Mucosa of rectum (tissue), 2 donors: ENCODE measurements around the gene MICAL2.

Experiments used
- H3K27ac ChIP-seq, 2 donors: one replicate each; pipeline ENCODE4 v1.7.0; 2013; ENCODE audit warnings: inconsistent platforms in 2 of 2, low read depth in 2 of 2, low read length in 2 of 2
- H3K27me3 ChIP-seq, 2 donors: one replicate each; pipeline ENCODE4 v1.7.0; 2013; ENCODE audit warnings: low read length in 2 of 2; ENCODE audit not compliant: control insufficient read depth in 2 of 2, insufficient read depth in 2 of 2
- H3K36me3 ChIP-seq, 2 donors: one replicate each; pipeline ENCODE4 v1.7.0; 2013; ENCODE audit warnings: low read length in 2 of 2; ENCODE audit not compliant: control insufficient read depth in 2 of 2, insufficient read depth in 2 of 2
- H3K4me1 ChIP-seq, 2 donors: one replicate each; pipeline ENCODE4 v1.7.0; 2013; ENCODE audit warnings: low read length in 2 of 2, mild to moderate bottlenecking in 1 of 2; ENCODE audit not compliant: control insufficient read depth in 2 of 2, insufficient read depth in 2 of 2
- H3K4me3 ChIP-seq, 2 donors: one replicate each; pipeline ENCODE4 v1.7.0; 2013; ENCODE audit warnings: low read length in 2 of 2
- H3K9ac ChIP-seq, 2 donors: one replicate each; pipeline ENCODE4 v1.7.0; 2013; ENCODE audit warnings: low read length in 2 of 2, low read depth in 1 of 2, mild to moderate bottlenecking in 1 of 2
- H3K9me3 ChIP-seq, 2 donors: one replicate each; pipeline ENCODE4 v1.7.0; 2013; ENCODE audit warnings: low read length in 2 of 2; ENCODE audit not compliant: control insufficient read depth in 2 of 2
- donor health status: healthy.
- donor health status: Normal muscosa, but diverticular disease.

MICAL2 gene

DNA sequence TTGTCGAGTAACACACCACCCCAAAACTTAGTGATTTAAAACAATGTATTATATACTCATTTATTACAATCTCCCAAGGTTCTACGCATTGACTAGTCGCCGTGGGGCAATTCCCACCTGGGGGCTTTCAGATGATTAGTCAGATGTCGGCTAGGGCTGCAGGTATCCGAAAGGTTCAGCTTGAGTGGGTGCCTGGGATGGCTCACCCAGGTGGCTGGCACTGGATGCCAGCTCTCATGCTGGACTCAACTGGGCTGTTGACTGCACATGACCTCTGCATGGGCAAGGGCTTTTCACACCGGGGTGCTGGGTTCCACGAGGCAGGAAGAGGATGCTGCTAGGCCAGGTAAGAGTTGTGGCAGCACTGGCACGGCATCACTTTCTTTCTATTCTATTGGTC lies 21.9 kb upstream of the MICAL2 start:
- Histone ChIP-seq H3K27me3 (no peaks in the 10 kb centered on the region), H3K9me3 (no peaks in the 10 kb centered on the region), H3K9ac (peak overlapping the region; percentile 36 to 63), H3K27ac (peak overlapping the region; percentile 81 to 92), H3K36me3 (no peaks in the 10 kb centered on the region), H3K4me3 (no peak overlapping the region), H3K4me1 (peaks cover 57 to 80% of the 10 kb centered on the region in 2 donors)

DNA sequence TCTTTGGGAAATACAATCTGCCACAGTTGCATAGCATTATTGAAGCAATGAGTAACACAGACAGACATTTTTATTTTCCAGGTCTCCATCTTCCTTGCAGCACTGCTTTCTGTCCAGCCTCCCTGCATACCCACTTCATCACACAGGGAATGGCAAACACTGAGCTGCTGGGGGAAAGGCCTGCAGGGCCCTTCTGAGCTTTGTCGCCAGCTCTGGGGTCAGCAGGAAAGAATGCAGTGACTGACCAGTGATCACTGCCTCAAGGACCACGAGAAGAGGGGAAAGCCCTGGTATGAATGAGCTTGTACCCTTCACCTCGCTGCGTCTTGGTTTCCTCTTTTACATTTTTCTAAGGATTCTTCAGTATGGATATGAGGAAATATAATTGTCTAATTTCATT lies 21.3 kb upstream of the MICAL2 start:
- Histone ChIP-seq H3K36me3 (no peaks in the 10 kb centered on the region), H3K27me3 (no peaks in the 10 kb centered on the region), H3K9ac (peak overlapping the region in 1 of 2 donors; percentile 63), H3K9me3 (no peaks in the 10 kb centered on the region), H3K4me3 (no peak overlapping the region), H3K4me1 (peaks cover 61 to 85% of the 10 kb centered on the region in 2 donors), H3K27ac (peak overlapping the region; percentile 96 to 98)

DNA sequence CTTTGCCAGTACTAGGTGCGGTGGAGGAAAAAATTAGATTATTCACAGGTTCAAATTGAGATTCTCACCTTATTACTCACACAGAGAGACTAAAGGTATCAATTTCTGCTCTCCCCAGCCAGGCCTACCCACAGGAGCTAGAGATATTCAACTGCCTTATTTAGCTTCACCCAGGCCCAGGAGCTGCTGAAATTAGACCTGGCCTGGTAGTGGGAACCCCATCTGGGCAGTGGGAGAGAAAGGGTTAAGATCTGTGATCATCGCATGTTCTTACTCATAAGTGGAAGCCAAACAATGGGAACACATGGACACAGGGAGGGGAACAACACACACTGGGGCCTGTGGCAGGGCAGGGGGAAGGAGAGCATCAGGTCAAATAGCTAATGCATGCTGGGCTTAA lies 20.9 kb upstream of the MICAL2 start:
- Histone ChIP-seq H3K27me3 (no peaks in the 10 kb centered on the region), H3K9ac (peak overlapping the region in 1 of 2 donors; percentile 80), H3K9me3 (no peaks in the 10 kb centered on the region), H3K4me1 (peaks cover 64 to 88% of the 10 kb centered on the region in 2 donors), H3K4me3 (no peak overlapping the region), H3K27ac (peak overlapping the region; percentile 96 to 98), H3K36me3 (no peaks in the 10 kb centered on the region)

DNA sequence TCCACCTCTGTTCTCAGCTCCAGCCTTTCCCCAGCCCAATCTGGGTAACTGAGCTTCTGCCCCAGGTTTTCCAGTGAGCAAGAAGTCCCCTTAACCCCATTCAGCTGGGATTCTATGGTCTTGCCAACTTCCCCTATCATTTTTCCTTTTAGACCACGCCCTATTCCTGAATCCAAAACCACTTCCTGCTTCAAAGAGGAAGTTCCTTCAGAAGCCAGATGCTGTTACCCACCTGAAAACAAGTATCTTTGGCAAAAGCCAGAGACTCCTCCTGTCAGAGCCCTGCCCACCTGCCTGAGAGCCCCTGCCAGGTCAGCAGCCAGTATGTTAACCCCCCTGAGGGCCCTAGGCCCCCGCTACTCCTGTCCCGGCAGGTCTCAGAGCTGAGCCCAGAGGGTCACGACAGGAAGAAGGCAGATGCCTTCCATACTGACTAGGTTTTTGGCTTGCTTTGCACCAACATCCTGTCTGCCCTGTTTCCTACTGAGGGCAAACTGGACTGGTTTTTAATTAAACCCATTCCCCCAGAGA lies 20.3 kb upstream of the MICAL2 start:
- peak overlapping the region; percentile 80 for H3K9ac ChIP-seq
- no peaks in the 10 kb centered on the region for H3K36me3 ChIP-seq
- peak overlapping the region in 1 of 2 donors; percentile 41 for H3K4me3 ChIP-seq
- peak overlapping the region; percentile 96 to 98 for H3K27ac ChIP-seq
- H3K9me3 ChIP-seq: no peaks in the 10 kb centered on the region
- H3K4me1 ChIP-seq: peaks cover 65 to 91% of the 10 kb centered on the region in 2 donors
- no peaks in the 10 kb centered on the region for H3K27me3 ChIP-seq

DNA sequence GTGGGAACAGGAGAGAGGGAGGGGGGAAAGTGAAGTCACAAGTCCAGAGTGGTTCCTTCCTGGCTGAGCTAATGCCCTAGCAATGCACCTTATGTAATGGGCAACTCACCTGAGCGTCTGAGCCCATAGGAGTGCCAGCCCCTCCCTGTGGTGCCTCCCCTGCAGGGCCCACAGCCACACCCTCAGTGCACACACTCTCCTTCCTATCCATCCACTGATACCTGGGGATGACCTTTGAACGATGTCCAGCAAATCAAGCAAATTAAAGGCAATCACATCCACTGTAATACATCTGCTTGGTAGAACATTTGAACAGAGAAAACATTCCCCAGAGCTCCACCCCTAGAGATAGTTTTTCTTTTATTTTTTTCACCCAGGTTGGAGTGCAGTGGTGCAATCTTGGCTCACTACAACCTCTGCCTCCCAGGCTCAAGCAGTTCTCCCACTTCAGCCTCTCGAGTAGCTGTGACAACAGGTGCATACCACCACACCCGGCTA lies 19.6 kb upstream of the MICAL2 start:
- Histone ChIP-seq H3K27me3 (no peaks in the 10 kb centered on the region), H3K9ac (peak overlapping the region in 1 of 2 donors; percentile 61), H3K4me3 (no peak overlapping the region), H3K9me3 (no peaks in the 10 kb centered on the region), H3K36me3 (no peaks in the 10 kb centered on the region), H3K27ac (peak overlapping the region; percentile 96 to 98), H3K4me1 (peaks cover 64 to 89% of the 10 kb centered on the region in 2 donors)

DNA sequence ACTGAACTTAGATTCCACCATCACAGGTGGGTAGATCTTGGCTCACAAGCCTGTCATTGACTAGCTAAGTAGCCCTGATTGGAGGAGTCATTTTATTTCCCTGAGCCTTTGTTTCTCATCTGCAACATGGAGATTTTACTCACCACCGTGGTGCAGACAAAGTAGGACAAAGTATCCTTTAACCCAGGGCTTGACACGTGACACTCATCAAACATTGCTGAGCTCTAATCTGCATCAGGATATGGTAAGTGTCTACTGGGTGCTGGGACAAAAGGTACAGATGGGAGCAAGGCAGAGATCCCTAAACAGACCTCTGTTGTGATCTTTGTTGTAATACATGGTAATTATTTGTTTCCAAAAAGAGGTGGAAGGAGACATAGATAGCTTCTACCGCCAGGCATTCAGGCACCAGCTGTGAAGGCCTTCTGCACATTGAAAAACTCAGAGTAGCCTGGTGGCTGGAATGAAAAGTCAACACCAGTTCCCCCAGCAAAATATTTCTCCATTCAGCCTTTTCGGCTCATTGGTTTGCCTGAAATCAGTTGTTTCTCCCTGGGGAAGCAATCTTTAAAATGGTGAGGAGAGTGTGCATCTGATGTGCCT lies 18.3 kb upstream of the MICAL2 start:
- H3K36me3 ChIP-seq: no peaks in the 10 kb centered on the region
- H3K4me3 ChIP-seq: peak overlapping the region in 1 of 2 donors; percentile 5
- peak overlapping the region; percentile 38 to 61 for H3K9ac ChIP-seq
- H3K27me3 ChIP-seq: no peaks in the 10 kb centered on the region
- peaks cover 54 to 86% of the 10 kb centered on the region in 2 donors for H3K4me1 ChIP-seq
- H3K27ac ChIP-seq: peak overlapping the region; percentile 93 to 94
- no peaks in the 10 kb centered on the region for H3K9me3 ChIP-seq

DNA sequence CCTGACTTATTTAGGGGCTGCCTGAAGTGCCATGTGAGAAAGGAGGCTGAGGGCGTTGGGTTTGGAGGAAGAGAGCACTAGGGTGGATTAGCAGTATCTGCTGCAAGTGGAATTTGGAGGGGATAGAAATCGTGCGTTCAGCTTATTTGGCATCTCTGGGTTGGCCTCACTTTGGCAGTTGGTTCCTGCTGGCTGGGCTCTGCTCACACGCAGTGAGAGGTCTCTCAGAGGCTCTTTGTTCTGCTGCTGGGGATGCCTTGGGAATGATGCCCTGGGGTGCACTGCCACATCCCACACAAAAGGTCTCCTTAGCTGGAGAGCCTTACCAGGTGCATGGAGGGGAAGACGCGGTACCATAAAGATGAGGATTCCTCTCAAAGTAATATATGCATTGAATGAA lies 17.7 kb upstream of the MICAL2 start:
- H3K27ac ChIP-seq: peak overlapping the region; percentile 93 to 94
- H3K4me1 ChIP-seq: peaks cover 47 to 80% of the 10 kb centered on the region in 2 donors
- no peaks in the 10 kb centered on the region for H3K9me3 ChIP-seq
- peak overlapping the region in 1 of 2 donors; percentile 61 for H3K9ac ChIP-seq
- H3K36me3 ChIP-seq: no peaks in the 10 kb centered on the region
- no peaks in the 10 kb centered on the region for H3K27me3 ChIP-seq
- no peak overlapping the region for H3K4me3 ChIP-seq

DNA sequence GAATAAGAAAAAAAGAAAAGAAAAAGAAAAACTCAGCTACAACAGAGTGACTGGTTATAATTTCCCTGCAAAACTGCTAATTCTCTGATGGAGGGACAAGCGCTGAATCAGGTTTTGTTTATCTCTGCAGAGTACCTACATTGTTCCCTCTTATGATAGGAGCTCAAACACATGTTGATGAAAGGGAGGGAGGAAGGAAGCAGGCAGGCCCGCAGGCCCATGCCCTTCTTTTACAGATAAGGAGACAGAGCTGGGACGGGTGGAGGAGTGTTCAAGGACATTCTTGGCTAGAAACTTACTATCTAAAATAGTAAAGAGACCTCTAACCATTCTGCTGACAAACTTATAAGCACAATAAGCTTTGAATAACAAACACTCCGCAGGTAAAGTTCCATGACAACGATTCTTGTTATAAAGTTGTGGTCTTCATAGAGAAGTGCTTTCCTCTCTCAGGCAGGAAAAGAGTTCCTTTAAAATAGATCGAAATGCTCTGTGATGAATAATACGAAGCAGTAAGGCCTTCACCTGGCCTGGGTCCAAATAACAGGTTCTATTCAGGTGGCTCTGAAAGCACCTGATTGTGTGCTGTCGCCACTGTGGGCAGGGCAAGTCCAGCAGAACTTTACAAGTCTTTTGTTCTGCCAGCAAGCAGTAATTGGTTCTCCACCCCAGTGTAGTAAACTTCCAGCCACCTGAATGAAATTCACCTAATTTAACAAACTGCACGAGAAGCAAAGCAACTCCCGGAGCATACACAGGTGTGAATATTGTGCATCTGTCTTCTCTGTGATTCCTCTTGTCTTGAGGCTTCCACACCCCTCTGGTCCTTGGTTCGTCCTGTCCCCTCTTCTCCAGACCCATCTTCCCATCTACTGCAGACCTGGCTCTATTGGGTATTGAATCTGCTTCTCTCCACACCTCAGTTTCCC lies 15.3 kb upstream of the MICAL2 start:
- Histone ChIP-seq H3K9ac (peak overlapping the region; percentile 73), H3K4me3 (peak overlapping the region; percentile 41 to 55), H3K27me3 (no peaks in the 10 kb centered on the region), H3K4me1 (peaks cover 34 to 67% of the 10 kb centered on the region in 2 donors), H3K27ac (peak overlapping the region; percentile 89 to 95), H3K36me3 (no peaks in the 10 kb centered on the region), H3K9me3 (no peaks in the 10 kb centered on the region)

DNA sequence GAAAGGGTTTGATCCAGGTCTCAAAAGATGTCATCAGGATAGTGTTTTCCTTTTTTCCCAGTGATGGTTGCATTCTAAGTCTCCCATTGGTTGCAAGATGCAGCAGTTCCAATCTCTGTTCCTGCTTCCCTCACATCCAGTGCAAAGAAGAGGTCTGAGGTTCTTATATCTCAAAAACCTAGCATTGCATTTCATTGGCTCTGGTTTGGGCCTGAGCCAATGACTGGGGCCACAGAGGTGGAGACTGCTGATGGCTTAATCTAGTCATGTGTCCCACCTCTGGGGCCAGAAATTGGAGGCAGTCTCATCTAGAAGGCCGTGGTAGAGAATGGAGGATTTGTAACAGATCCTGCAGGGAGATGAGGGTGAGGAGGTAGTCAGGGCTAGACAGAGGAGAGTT lies 13.2 kb upstream of the MICAL2 start:
- H3K27ac ChIP-seq: no peak overlapping the region
- no peak overlapping the region for H3K9ac ChIP-seq
- H3K4me1 ChIP-seq: peaks cover 29 to 70% of the 10 kb centered on the region in 2 donors
- no peaks in the 10 kb centered on the region for H3K9me3 ChIP-seq
- H3K27me3 ChIP-seq: no peaks in the 10 kb centered on the region
- no peak overlapping the region for H3K4me3 ChIP-seq
- no peaks in the 10 kb centered on the region for H3K36me3 ChIP-seq

DNA sequence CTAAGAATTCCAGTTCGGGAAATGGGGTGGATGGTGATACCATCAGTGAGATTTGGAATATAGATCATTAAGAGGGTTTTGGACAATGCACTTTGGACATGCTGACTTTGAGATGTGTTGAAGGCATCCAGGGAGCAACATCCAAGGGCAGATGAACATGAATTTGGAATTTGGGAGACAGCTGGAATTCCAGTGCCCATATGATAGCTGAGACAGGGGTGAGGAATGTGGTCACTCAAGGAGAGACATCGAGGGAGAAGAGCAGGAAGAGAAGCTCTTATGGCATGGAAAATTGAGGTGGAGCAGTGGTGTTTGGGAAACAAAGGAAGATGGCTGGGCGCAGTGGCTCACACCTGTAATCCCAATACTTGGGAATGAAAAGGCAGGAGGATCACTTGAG lies 11.8 kb upstream of the MICAL2 start:
- Histone ChIP-seq H3K9ac (no peak overlapping the region), H3K4me3 (no peak overlapping the region), H3K36me3 (no peaks in the 10 kb centered on the region), H3K27ac (no peak overlapping the region), H3K27me3 (no peaks in the 10 kb centered on the region), H3K4me1 (peaks cover 29 to 57% of the 10 kb centered on the region in 2 donors), H3K9me3 (no peaks in the 10 kb centered on the region)
